Endometrium (tissue), 2 donors: ENCODE results near the gene KIAA0930.
"Not testable (repeated sequence)": the region's sequence is repeated elsewhere in the genome, so short reads cannot be mapped to it uniquely, and the experiment has no call there.

Experiments used
- FAIRE-seq: peaks from 2 replicates; lab custom pipeline; 2012; peaks lifted over from hg19 to GRCh38; lab: Jason Lieb, UNC
- donor health status: control.
- donor health status: control.

Gene KIAA0930

GRCh38 chr22:45240810-45241631, at the start of gene KIAA0930:
Gene KIAA0930, minus strand, starts transcription at chr22:45240894. Its CDS starts 191 bp downstream, at chr22:45240703.
- FAIRE-seq, result no peak

DNA sequence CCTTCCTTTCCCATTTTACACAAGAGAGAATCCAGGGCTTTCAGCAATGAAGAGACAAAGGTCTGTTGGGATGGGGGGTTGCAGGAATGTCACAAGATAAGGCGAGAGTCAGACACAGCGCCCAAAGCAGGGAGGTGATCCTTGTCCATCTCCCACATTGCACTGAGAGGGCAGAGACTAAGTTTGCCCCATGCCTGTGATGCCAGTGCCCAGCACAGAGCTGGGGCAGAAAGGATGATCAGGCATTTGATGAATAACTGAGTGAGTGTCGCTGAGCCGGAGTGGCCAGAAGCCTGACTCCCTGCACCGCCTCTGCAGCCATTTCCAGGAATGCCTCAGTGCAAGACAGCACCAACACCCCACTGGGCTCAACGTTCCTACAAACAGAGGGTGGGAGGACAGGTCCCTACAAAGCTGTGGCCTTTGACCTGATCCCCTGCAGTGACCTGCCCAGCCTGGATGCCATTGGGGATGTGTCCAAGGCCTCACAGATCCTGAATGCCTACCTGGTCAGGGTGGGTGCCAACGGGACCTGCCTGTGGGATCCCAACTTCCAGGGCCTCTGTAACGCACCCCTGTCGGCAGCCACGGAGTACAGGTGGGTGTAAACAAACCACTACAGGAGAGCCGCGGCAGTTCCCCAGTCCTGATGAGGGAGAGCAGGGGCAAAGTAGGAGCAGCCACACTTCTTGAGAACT, 46.3 kb upstream of the KIAA0930 start:
- FAIRE-seq, result no peak

GRCh38 chr22:45285263-45286058, 44.8 kb upstream of the KIAA0930 start:
- FAIRE-seq, result no peak

GRCh38 chr22:45284705-45285262, 44.1 kb upstream of the KIAA0930 start, which contains the start of gene UPK3A:
Gene UPK3A, plus strand, starts transcription at chr22:45284949. Its CDS starts 65 bp downstream, at chr22:45285014.
- no peak for FAIRE-seq

DNA sequence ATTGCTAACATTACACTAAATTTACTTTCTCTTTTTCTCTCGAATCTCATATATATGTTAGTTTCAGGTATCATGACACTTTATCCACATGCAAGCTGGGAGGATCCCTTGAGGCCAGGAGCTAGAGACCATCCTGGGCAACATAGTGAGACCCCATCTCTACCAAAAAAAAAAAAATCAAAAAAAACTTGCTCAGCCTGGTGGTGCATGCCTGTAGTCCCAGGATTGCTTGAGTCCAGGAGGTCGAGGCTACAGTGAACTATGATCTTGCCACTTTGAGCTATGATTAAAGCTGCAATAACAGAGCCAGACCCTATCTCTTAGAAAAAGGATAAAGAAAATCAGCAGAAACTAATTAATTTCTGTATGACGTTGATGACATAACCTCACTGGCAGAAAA, 40.3 kb upstream of the KIAA0930 start:
- FAIRE-seq, result no peak

GRCh38 chr22:45280587-45280980, 39.9 kb upstream of the KIAA0930 start:
- FAIRE-seq, result no peak

- no peak for FAIRE-seq
Measured at GRCh38 chr22:45278125-45278524, 37.4 kb upstream of the KIAA0930 start.

GRCh38 chr22:45277720-45278119, 37.0 kb upstream of the KIAA0930 start:
- not testable (repeated sequence) for FAIRE-seq

DNA sequence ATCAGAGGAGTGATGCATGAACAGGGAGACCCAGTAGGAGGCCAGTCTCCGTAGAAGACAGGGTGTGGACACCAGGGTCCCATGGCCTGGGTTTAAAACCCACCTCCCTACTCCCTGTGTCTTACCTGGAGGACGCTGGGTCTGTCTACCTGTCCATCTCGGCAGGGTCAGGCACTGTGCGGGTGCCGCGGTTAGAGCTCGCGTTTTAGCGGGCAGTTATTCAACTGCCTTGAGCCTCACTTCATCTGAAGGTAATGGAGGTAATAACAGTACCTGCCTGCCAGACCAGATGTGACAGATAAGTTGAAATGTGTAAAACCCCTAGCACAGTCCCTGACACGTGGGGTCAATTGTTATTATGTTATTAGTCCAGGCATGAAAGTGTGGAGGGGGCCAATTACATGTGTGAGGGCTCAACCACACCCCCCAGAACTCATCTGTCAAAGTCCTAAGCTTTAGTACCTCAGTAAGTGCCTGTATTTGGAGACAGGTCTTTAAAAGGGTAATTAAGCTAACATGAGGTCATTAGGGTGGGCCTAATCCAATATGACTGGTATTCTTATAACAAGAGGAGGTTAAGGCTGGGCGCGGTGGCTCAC, 35.9 kb upstream of the KIAA0930 start:
- FAIRE-seq, result no peak

- FAIRE-seq, result no peak
Measured at GRCh38 chr22:45273452-45274075, 32.9 kb upstream of the KIAA0930 start.

DNA sequence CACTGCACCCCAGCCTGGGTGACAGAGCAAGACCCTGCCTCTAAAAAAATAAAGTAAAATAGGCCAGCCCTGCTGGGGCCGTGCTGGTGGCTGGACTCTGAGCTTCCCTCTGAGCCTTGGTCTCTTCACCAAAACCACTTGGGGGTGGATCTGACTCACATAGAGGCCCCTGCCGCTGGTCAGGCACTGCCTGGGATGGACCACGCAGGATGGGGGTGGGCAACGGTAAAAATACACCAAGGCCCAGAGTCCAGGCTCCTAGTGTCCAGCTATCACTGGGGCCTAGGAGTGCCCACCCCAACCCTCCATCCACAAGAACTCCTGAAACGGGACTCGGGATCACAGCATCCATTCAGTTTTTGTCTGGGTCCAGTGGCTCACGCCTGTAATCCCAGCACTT, 31.8 kb upstream of the KIAA0930 start:
- no peak for FAIRE-seq

- FAIRE-seq, result no peak
Measured at GRCh38 chr22:45271667-45272201, 31.0 kb upstream of the KIAA0930 start.

DNA sequence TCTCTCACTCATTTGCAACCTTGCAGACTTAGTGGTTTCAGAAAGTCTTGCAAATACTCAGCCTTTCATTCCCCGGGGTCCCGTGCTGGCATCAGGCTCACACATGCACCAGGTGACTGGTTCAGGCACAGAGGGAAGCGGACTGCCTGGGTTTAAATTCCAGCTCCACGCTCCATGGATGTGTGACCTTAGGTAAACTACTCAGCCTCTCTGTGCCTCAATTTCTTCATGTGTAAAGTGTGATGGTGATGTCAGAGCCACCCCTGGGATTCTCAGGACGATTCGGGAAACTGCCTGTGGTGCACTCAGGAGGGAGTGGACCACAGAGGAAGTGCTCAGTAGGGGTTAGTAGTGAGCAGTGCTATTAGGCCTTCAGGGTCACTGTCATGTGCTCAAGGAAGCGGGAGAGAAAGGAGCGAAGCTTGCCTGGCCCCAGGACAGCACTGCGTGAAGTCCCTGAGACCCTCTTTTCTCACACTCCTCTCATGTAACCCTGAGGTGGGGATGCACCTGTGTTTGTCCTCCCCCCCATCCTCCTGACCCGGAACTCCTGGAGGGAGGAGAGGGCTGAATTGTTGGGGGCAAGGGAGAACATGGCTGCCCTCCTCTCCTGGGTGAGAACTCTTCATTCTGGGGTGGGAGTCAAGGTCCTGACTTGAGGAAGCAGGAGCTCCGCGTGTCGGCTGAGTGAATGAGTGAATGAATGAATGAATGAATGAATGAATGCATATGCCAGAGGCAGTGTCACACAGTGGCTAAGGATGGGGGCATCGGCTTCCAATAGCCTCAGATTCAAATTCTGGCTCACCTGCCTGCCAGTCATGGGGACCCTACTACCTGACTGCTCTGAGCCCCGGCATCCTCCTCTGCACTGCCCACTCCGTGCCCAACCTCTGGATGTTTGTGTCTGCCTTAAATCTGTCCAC, 29.7 kb upstream of the KIAA0930 start:
- no peak for FAIRE-seq

- no peak for FAIRE-seq
Measured at GRCh38 chr22:45268958-45269844, 28.5 kb upstream of the KIAA0930 start.

DNA sequence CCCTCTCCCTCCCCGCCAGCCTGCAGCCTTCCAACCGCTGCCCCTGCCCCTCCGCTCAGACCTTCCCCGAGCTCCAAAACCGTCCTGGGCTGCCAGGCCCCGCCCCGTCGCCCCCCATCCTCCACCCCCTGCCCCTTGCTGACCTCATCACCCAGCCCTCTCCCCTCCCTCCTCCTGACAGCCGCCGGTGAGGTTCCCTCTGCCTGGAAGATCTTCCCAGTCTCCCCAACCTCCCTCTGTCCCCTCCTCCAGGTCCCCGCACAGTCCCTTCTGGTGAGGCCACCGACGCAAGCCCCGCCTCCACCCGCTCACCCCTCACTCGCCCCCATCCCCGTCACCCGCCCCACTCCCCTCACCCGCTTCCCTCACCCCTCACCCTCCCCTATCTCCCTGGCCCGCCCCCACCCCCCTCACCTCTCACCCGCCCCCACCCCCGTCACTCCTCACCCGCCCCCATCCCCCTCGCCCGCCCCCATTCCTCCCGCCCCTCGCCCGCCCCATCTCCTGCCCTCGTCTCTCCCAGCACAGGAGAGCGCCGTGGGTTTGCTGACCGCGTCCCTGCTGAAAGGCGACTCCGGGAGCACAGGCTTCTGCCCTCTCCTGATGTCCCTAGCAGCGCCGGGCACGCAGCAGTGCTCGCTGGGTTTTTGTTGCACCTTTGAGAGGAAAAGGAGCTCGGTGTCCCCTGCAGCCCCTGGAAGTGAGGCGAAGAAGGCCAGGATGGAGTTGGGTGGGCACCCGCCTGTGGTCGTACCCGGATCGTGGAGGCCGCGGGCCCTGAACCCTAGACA, 27.7 kb upstream of the KIAA0930 start:
- FAIRE-seq, result no peak

- FAIRE-seq, result no peak
Measured at GRCh38 chr22:45265535-45265934, 24.8 kb upstream of the KIAA0930 start.

GRCh38 chr22:45263463-45264269, 23.0 kb upstream of the KIAA0930 start:
- FAIRE-seq, result no peak
